Pons (tissue), 1 donor: ENCODE measurements around the gene JAKMIP2.

Experiments
- DNase-seq: peaks from one replicate; pipeline ENCODE4 v3.0.0-alpha.2; 2016; ENCODE audit warnings: low spot score

Gene JAKMIP2

GRCh38 chr5:147697380-147697779, 85.1 kb downstream of the JAKMIP2 start:
- DNase-seq: no peak

- DNase-seq: no peak
Observed at GRCh38 chr5:147694772-147695171, 87.8 kb downstream of the JAKMIP2 start.

- DNase-seq: no peak
Observed at GRCh38 chr5:147693233-147693632, 89.3 kb downstream of the JAKMIP2 start.

GRCh38 chr5:147691130-147691529, 91.4 kb downstream of the JAKMIP2 start:
- no peak for DNase-seq

GRCh38 chr5:147690595-147690994, 91.9 kb downstream of the JAKMIP2 start:
- DNase-seq: no peak

- DNase-seq: no peak
Observed at GRCh38 chr5:147689426-147689825, 93.1 kb downstream of the JAKMIP2 start.

- peak; percentile 61 for DNase-seq
Observed at GRCh38 chr5:147688656-147689356, 93.7 kb downstream of the JAKMIP2 start.

GRCh38 chr5:147687118-147687517, 95.4 kb downstream of the JAKMIP2 start:
- DNase-seq: no peak

GRCh38 chr5:147686421-147686820, 96.1 kb downstream of the JAKMIP2 start:
- no peak for DNase-seq

GRCh38 chr5:147685993-147686392, 96.5 kb downstream of the JAKMIP2 start:
- peak; percentile 58 for DNase-seq

- DNase-seq: no peak
Observed at GRCh38 chr5:147675168-147675567, 107.4 kb downstream of the JAKMIP2 start.

GRCh38 chr5:147674411-147674810, 108.1 kb downstream of the JAKMIP2 start:
- no peak for DNase-seq

GRCh38 chr5:147673791-147674190, 108.7 kb downstream of the JAKMIP2 start:
- DNase-seq: no peak

GRCh38 chr5:147673266-147673665, 109.3 kb downstream of the JAKMIP2 start:
- DNase-seq: peak; percentile 73

- no peak for DNase-seq
Observed at GRCh38 chr5:147671365-147671764, 111.2 kb downstream of the JAKMIP2 start.

- no peak for DNase-seq
Observed at GRCh38 chr5:147670815-147671214, 111.7 kb downstream of the JAKMIP2 start.

- DNase-seq: peak; percentile 49
Observed at GRCh38 chr5:147669169-147669869, 113.2 kb downstream of the JAKMIP2 start.

- DNase-seq: no peak
Observed at GRCh38 chr5:147668385-147668784, 114.1 kb downstream of the JAKMIP2 start.

- DNase-seq: no peak
Observed at GRCh38 chr5:147667363-147667762, 115.2 kb downstream of the JAKMIP2 start.

GRCh38 chr5:147666419-147666818, 116.1 kb downstream of the JAKMIP2 start:
- DNase-seq: no peak

GRCh38 chr5:147661541-147661940, 121.0 kb downstream of the JAKMIP2 start:
- peak; percentile 16 for DNase-seq

GRCh38 chr5:147659166-147659929, 123.2 kb downstream of the JAKMIP2 start:
- no peak for DNase-seq
